AG10803 (cell line): ENCODE data around the gene BPI.
"Not testable (repeated sequence)": the region's sequence is repeated elsewhere in the genome, so short reads cannot be mapped to it uniquely, and the experiment has no call there.

ENCODE experiments used
- DNase-seq: peaks from one replicate; pipeline ENCODE4 v3.0.0; 2010; ENCODE audit warnings: low read depth
- H3K4me3 ChIP-seq: 2 replicates; pipeline ENCODE4 v1.5.1; 2011; ENCODE audit warnings: mild to moderate bottlenecking, low read length, control low read depth
- CTCF ChIP-seq: conservative IDR thresholded peaks from 2 replicates; pipeline ENCODE4 v1.5.1; 2011; ENCODE audit warnings: mild to moderate bottlenecking, low read length, control low read depth, inconsistent platforms

BPI gene

DNA sequence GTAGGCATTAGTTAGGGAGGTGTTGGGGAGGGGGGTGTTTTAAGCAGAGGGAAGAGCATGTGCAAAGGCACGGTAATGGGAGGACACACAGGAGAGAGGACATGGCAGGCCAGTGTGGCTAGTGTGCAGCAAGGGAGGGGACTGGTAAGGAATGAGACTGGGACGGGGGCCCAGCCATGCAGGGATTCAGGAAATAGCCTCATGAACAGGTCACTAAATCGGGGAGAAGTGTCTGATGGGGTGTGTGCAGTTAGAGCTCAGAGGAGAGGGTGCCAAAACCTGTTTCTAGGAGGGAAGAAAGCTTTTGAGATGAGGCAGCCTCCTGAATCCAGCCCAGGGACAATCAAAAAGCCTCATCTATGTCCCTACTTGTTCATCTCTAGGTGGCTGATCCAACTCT, 7.5 kb downstream of the BPI start:
- no peak for DNase-seq
- no peak for TF ChIP-seq CTCF

GRCh38 chr20:38313676-38314075, 9.7 kb downstream of the BPI start:
- DNase-seq = no peak
- TF ChIP-seq CTCF = no peak

More for the DNA sequence above, 7.5 kb downstream of the BPI start:
- no peak overlapping the region for H3K4me3 ChIP-seq

DNA sequence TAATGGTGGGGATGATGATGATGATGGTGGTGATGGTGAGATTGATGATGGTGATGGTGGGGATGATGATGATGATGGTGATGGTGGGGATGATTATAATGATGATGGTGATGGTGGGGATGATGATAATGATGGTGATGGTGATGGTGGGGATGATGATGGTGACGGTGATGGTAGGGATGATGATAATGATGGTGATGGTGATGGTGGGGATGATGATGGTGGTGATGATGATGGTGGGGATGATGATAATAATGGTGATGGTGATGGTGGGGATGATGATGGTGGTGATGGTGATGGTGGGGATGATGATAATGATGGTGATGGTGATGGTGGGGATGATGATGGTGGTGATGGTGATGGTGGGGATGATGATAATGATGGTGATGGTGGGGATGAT, 10.4 kb downstream of the BPI start:
- DNase-seq, H3K4me3 ChIP-seq: not testable (repeated sequence)

More at GRCh38 chr20:38313676-38314075, 9.7 kb downstream of the BPI start:
- no peak overlapping the region for H3K4me3 ChIP-seq

GRCh38 chr20:38315290-38315966, 11.5 kb downstream of the BPI start:
- H3K4me3 ChIP-seq = no peak overlapping the region
- no peak; the same call in 1 of the 2 replicates for TF ChIP-seq CTCF
- DNase-seq = peak; percentile 23

GRCh38 chr20:38316341-38316740, 12.4 kb downstream of the BPI start:
- no peak overlapping the region for H3K4me3 ChIP-seq
- DNase-seq = no peak
- TF ChIP-seq CTCF = no peak

DNA sequence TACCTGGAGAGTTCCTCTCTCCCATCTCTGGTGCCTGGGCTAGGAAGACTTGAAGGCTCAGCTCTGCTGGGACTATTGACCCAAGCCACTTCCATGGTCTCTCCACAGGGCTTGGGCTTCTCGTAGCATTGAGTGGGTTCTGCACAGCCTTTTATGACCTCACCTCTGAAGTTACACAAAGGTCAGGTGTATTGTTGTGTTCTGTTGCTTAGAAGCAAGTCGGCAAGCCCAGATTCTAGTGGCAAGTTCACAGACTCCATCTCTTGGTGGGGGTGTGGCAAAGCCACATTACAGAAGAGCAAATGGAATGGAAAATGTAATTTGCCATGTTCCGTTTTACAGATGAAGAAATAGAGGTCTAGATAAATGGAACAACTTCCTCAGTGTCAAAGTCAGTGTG, 13.5 kb downstream of the BPI start:
- no peak overlapping the region for H3K4me3 ChIP-seq
- DNase-seq = no peak
- no peak for TF ChIP-seq CTCF

GRCh38 chr20:38320221-38320620, 16.3 kb downstream of the BPI start:
- DNase-seq = no peak
- TF ChIP-seq CTCF = no peak
- H3K4me3 ChIP-seq = no peak overlapping the region
